ENCODE measurements around the gene MAP3K5.
"Not testable (repeated sequence)": the region's sequence is repeated elsewhere in the genome, so short reads cannot be mapped to it uniquely, and the experiment has no call there.

The MAP3K5 gene

GRCh38 chr6:136599329-136600011 is 192.8 kb downstream of the MAP3K5 start:
- TF ChIP-seq POLR2A (IDR thresholded peaks at IDR 0.05; ENCODE audit: low read depth, low read length): no peak
- no peak for FAIRE-seq
- no peak for DNase-seq (ENCODE audit: insufficient read length, low spot score)

GRCh38 chr6:136598048-136598447 is 194.2 kb downstream of the MAP3K5 start:
- TF ChIP-seq POLR2A (IDR thresholded peaks at IDR 0.05; ENCODE audit: low read depth, low read length): no peak
- DNase-seq (ENCODE audit: insufficient read length, low spot score): no peak
- FAIRE-seq: no peak

- FAIRE-seq: no peak
- DNase-seq (ENCODE audit: insufficient read length, low spot score): no peak
- TF ChIP-seq POLR2A (IDR thresholded peaks at IDR 0.05; ENCODE audit: low read depth, low read length): no peak
Measured at GRCh38 chr6:136594671-136595070, 197.6 kb downstream of the MAP3K5 start.

- peak; percentile 36 for DNase-seq (ENCODE audit: insufficient read length, low spot score)
- FAIRE-seq: peak; percentile 92
- TF ChIP-seq POLR2A (IDR thresholded peaks at IDR 0.05; ENCODE audit: low read depth, low read length): peak; percentile 20; the same call in 1 of the 2 replicates
Measured at GRCh38 chr6:136593748-136594490, 198.4 kb downstream of the MAP3K5 start.

- TF ChIP-seq POLR2A (IDR thresholded peaks at IDR 0.05; ENCODE audit: low read depth, low read length): no peak
- no peak for DNase-seq (ENCODE audit: insufficient read length, low spot score)
- FAIRE-seq: no peak
Measured at GRCh38 chr6:136592930-136593673, 199.2 kb downstream of the MAP3K5 start.

GRCh38 chr6:136591617-136592016 is 200.7 kb downstream of the MAP3K5 start:
- no peak for TF ChIP-seq POLR2A (IDR thresholded peaks at IDR 0.05; ENCODE audit: low read depth, low read length)
- no peak for FAIRE-seq
- no peak for DNase-seq (ENCODE audit: insufficient read length, low spot score)

GRCh38 chr6:136590846-136591245 is 201.4 kb downstream of the MAP3K5 start:
- not testable (repeated sequence) for FAIRE-seq; DNase-seq (ENCODE audit: insufficient read length, low spot score)

- FAIRE-seq (no peak), DNase-seq (ENCODE audit: insufficient read length, low spot score) (no peak)
- TF ChIP-seq POLR2A (IDR thresholded peaks at IDR 0.05; ENCODE audit: low read depth, low read length): no peak
Measured at GRCh38 chr6:136587527-136587926, 204.8 kb downstream of the MAP3K5 start.

GRCh38 chr6:136586295-136586694 is 206.0 kb downstream of the MAP3K5 start:
- no peak for FAIRE-seq
- TF ChIP-seq POLR2A (IDR thresholded peaks at IDR 0.05; ENCODE audit: low read depth, low read length): no peak

GRCh38 chr6:136585523-136585922 is 206.8 kb downstream of the MAP3K5 start:
- not testable (repeated sequence) for DNase-seq (ENCODE audit: insufficient read length, low spot score); FAIRE-seq

More at GRCh38 chr6:136586295-136586694, 206.0 kb downstream of the MAP3K5 start:
- DNase-seq (ENCODE audit: insufficient read length, low spot score): no peak

GRCh38 chr6:136584290-136584689 is 208.0 kb downstream of the MAP3K5 start:
- DNase-seq (ENCODE audit: insufficient read length, low spot score); FAIRE-seq: not testable (repeated sequence)

- DNase-seq (ENCODE audit: insufficient read length, low spot score): peak; percentile 1
- TF ChIP-seq POLR2A (IDR thresholded peaks at IDR 0.05; ENCODE audit: low read depth, low read length): no peak
- FAIRE-seq: peak; percentile 15
Measured at GRCh38 chr6:136582711-136583471, 209.4 kb downstream of the MAP3K5 start.

- no peak for TF ChIP-seq POLR2A (IDR thresholded peaks at IDR 0.05; ENCODE audit: low read depth, low read length)
- FAIRE-seq (no peak), DNase-seq (ENCODE audit: insufficient read length, low spot score) (no peak)
Measured at GRCh38 chr6:136579800-136580199, 212.5 kb downstream of the MAP3K5 start.

- TF ChIP-seq POLR2A (IDR thresholded peaks at IDR 0.05; ENCODE audit: low read depth, low read length): no peak
- no peak for FAIRE-seq
- no peak for DNase-seq (ENCODE audit: insufficient read length, low spot score)
Measured at GRCh38 chr6:136576821-136577220, 215.5 kb downstream of the MAP3K5 start.

Data from H54 (cell line).